NCI-H2107 (cell line): Measurements from ENCODE around the gene FAM110A.
"Not testable (repeated sequence)": the region's sequence is repeated elsewhere in the genome, so short reads cannot be mapped to it uniquely, and the experiment has no call there.

Source experiments
- DNase-seq: peaks from one replicate; lab custom pipeline; 2025; lab: John Stamatoyannopoulos, UW

Gene FAM110A

GRCh38 chr20:873875-874607 is 40.5 kb downstream of the FAM110A start:
- no peak for DNase-seq

GRCh38 chr20:875115-875514 is 41.6 kb downstream of the FAM110A start:
- DNase-seq: no peak

- DNase-seq: no peak
Measured at GRCh38 chr20:877814-878213, 44.3 kb downstream of the FAM110A start.

GRCh38 chr20:878511-879307 is 45.2 kb downstream of the FAM110A start:
- DNase-seq: no peak

GRCh38 chr20:879626-880025 is 46.1 kb downstream of the FAM110A start:
- no peak for DNase-seq

DNA sequence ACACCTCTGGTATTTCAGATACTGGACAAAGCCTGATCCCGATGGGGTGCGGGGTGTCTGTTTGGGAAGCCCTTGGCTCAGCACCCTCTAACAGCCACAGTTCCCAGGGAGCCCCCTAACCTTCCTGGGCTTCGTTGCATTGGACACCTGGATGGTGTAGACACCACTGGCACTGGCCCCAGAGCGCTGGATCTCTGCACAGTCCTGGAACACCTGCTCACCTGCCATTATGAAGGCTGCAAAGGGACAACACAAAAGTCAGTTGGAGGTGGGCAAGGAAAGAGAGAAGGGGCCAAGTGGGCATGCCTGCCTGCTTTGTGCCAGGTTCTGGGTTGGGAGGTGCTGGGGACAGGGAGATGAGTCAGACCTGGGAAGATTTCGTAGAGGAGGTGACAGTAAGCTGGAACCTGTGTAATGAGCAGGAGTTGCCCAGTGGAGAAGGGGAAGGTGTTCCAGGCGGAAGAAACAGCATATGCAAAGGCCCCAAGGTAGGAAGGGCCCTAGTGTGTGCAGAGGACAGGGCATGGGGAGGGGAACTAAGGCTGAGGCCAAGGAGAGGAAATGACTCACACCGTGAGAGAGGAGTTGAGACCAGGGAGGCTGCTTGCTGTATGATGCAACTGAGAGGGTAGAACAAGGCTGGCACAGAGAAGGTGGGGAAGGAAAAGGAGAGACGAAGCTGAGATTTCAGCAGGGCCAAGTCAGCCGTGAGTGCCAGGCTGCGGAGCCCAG is 47.7 kb downstream of the FAM110A start:
- no peak for DNase-seq

- DNase-seq: no peak
Measured at GRCh38 chr20:881783-882144, 48.2 kb downstream of the FAM110A start.

DNA sequence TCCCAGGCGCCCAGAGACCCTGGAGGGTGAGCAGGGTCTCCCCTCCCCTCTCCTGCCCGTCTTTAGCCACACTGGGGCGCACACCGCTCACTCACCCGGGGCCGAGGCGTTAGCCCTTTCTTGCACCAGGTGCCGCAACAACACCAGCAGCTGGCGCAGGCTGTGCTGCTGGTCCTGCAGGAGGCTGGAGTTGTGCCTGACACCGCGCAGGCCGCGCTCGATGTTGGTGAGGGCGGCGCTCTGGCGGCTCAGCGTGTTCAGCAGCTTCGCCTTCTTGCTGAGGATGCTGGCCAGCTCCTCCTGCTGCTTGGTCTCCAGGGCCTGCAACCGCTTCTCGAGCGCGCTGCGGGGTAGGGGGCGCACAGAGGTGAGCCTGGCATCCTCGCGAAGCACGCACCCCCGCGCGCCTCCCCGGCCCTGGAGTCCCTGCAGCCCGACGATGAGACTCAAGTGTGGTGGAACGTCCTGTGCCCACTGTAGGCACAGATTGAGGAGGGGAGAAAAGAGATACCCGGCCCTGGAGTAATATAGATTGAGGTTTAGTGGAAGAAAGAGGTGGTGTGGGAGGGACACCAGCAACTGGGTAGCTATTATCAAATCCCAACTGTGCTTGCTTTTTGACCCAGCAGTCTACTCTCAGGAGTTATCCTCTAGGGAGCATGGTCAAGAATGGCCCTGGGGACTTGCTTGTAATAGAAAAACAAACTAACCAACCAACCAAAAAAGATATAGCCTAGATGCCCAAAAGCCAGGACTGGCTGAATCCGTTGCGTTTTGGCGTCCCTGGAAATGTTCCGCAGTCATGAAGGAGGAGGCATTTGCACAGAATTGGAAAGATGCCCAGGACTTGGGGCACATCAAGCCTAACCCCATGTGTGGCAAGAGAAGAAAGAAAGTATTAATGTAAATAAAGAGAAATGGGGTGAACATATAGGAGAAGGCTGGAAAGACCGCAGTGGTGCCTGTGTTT is 51.8 kb downstream of the FAM110A start:
- peak; percentile 1 for DNase-seq

DNA sequence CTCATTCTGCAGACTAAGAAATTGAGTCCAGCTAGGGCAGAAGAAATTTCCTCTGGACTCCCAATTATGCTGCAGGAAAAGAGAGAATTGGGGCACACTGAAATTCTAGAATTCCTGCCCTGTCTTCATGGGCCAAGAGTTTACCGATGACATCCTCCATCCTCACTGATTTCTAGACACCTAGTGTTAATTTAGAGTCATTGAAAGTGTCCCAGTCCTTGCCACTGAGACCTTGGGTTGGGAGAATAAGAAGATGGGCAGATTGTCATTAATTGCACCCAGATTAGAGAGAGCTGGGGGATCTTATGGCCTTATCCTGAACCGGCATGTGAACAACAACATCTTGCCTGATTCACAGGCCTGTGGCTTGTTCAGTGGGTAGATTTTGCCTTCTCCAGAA is 53.6 kb downstream of the FAM110A start:
- DNase-seq: no peak

DNA sequence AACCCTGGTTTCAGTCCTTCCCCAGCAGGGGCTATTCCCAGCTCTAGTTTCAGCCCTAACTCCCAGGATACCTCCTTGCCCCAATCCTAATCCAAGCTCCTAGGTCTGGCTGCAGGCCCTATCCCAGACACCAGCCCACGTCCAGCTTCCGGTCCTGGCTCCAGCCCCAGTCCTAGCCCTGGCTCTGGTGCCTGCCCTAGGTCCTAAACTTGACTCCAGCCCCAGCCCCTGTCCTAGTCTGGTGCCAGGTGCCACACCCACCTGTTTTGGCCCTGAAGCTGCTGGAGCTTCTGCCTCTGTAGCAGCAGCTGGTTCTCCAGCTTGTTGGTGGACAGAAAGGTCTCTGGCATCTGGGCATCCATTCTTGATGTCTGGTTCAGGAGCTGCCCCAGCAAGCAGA is 54.5 kb downstream of the FAM110A start:
- DNase-seq: no peak

DNA sequence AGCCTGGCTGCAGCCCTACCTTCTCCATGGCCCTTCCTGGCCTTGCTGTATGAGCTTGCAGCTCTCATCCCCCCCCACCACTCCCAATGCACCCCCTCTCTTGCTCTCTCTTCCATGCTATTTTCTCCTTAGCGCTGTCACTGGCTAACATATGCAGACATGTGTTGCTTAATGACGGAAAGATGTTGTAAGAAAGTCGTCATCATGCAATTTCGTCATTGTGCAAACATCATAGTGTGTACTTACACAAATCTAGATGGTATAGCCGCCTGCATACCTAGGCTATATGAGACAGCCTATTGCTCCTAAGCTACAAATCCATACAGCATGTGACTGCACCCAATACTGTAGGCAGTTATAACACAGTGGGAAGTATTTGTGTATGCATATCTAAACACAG is 55.6 kb downstream of the FAM110A start:
- no peak for DNase-seq

DNA sequence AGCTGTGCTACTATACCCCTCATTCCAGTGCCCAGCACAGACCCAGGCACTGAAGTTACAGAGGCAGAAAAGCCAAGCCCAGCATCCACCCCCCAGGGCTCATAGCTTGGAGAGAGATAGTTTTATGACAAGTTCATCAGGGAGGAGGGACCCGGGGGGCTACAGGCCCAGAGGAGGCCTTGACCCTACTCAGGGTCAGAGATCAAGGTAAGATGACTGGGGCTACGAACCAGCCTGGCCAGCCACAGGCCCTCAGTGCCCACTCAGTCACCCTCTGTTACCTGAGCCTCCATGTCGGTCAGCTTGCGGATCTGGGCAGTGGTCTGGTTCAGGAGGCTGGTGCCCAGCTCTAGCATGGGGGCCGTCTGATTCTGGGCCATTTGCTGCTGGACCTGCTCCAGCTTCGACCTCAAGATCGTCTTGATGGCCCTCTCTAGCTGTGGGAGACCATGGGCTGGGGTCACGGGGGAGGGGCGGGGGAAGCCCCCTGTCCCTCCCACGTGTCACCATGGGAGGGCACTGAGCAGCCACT is 56.5 kb downstream of the FAM110A start:
- no peak for DNase-seq

- no peak for DNase-seq
Measured at GRCh38 chr20:890666-891057, 57.1 kb downstream of the FAM110A start.

DNA sequence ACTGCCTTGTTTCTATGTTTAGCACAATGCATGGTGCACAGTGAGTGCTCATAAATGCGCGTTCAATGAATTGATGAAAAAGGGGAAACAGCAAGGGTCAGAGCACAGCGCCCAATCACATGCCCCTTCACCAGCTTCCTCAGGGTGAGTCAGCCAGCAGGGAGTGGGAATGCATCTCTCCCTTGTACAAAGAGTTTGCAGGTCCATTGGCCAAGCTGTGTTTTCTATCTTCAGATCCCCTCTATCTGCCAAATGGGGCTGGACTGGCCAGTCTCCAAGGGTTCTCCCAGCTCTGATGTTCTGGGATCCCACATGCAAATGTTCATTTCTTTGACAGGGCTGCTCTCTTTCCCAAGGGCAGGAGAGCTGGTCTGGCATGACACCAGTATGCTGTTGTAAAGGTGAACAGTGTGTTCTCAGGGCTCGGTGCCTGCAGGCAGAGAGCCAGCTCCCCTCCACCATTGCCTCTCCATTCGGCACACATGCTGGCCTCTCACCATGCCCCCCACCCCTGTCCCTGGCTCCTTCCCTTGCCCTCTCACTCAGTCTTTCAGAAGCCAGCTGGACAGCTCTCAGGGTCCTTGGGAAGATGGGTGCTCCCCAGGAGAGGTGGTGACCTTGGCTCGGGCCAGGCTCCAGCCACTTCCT is 57.7 kb downstream of the FAM110A start:
- DNase-seq: no peak

DNA sequence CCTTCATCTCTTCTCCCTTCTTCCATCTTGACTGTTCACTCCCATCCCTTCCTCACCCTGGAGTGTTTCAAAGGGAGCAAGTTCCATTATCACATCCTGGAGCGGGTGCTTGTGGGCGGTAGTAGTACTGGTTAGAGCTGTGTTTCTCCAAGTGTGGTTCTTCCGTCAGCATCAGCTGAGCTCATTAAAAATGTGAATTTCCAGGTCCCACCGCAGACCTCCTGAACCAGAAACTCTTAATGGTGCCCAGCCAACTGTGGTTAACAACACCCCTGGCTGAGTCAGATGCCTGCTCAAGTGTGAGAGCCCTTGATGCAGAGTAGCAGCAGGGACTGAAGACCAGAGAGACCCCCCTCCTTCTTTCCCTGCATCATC is 58.2 kb downstream of the FAM110A start:
- no peak for DNase-seq

GRCh38 chr20:892371-892770 is 58.9 kb downstream of the FAM110A start:
- DNase-seq: not testable (repeated sequence)
